Natural killer cell (primary cell): ENCODE data around the gene WRAP53. TPM values are rescaled to one million over a fixed set of nuclear protein-coding genes. Genes with fewer than 3 reads are reported as not detected.

ENCODE experiments used
- ATAC-seq, 3 donors: fragments of 150-1000 bp in 2 of 3; fragments of 200-7000 bp in 1 of 3; cut with Tn5 transposase; 1 replicate in 1 of 3; 2 replicates in 2 of 3; pipeline ENCODE4 v1.10.0; 2021; ENCODE audit warnings: mild to moderate bottlenecking in 2 of 3, moderate library complexity in 2 of 3
- DNase-seq, 2 donors: peaks; one replicate each; pipeline versions ENCODE4 v3.0.0 to v3.0.0-alpha.2; 2013 to 2021; ENCODE audit warnings: mixed read lengths in 1 of 2
- H3K27ac ChIP-seq: one replicate; pipeline ENCODE4 v1.5.1; 2013; ENCODE audit warnings: mild to moderate bottlenecking, low read length
- H3K27me3 ChIP-seq: one replicate; pipeline ENCODE4 v1.6.1; 2013; ENCODE audit warnings: low read length; ENCODE audit not compliant: control insufficient read depth, insufficient read depth
- H3K36me3 ChIP-seq: one replicate; pipeline ENCODE4 v1.6.1; 2013; ENCODE audit warnings: low read length; ENCODE audit not compliant: control insufficient read depth, insufficient read depth
- H3K4me1 ChIP-seq: one replicate; pipeline ENCODE4 v1.6.1; 2013; ENCODE audit warnings: low read length; ENCODE audit not compliant: control insufficient read depth, insufficient read depth
- H3K4me3 ChIP-seq: one replicate; pipeline ENCODE4 v1.5.1; 2013; ENCODE audit warnings: low read length
- H3K9me3 ChIP-seq: one replicate; pipeline ENCODE4 v1.6.1; 2013; ENCODE audit warnings: low read length; ENCODE audit not compliant: control insufficient read depth, insufficient read depth
- H3K27ac Mint-ChIP-seq, 2 donors: one replicate each; pipeline ENCODE4 v1.8.0; 2022; ENCODE audit warnings: mild to moderate bottlenecking in 2 of 2, mixed read lengths in 2 of 2, moderate library complexity in 1 of 2
- H3K27me3 Mint-ChIP-seq, 2 donors: one replicate each; pipeline ENCODE4 v1.8.0; 2022; ENCODE audit warnings: low read depth in 2 of 2, mixed read lengths in 2 of 2
- H3K36me3 Mint-ChIP-seq: one replicate; pipeline ENCODE4 v1.8.0; 2022; ENCODE audit warnings: mixed read lengths
- H3K4me1 Mint-ChIP-seq, 2 donors: one replicate each; pipeline ENCODE4 v1.8.0; 2022; ENCODE audit warnings: mixed read lengths in 2 of 2
- H3K4me3 Mint-ChIP-seq: one replicate; pipeline ENCODE4 v1.8.0; 2022; ENCODE audit warnings: mild to moderate bottlenecking, moderate library complexity, mixed read lengths
- H3K9me3 Mint-ChIP-seq, 2 donors: one replicate each; pipeline ENCODE4 v1.8.0; 2022; ENCODE audit warnings: mixed read lengths in 2 of 2
- CTCF ChIP-seq: fragments of 200-600 bp; IDR thresholded peaks from one replicate; pipeline ENCODE4 v1.8.0; 2022; ENCODE audit warnings: antibody characterized with exemption
- WGBS: methylation state at CpG from one replicate; pipeline ENCODE4 v1.1.7; 2013; ENCODE audit warnings: missing lambda C conversion rate; ENCODE audit not compliant: insufficient coverage; 5-methylcytosine and 5-hydroxymethylcytosine counted together
- intact Hi-C: fragments of 100-400 bp; cut with micrococcal nuclease; formaldehyde crosslinking; loops from one replicate; pipeline ENCODE4 v1.14.2; 2022
- total RNA-seq, 4 donors: library from RNA; stranded (reverse); fragments of 120-200 nt in 1 of 4; gene quantifications; one replicate each; pipeline versions ENCODE4 v1.2.3 to v1.2.4, GENCODE V29; 2013 to 2022

The WRAP53 gene
- total RNA-seq, 3 donors from 2014 or later (not counting 1 experiment from before 2014, with no cell fraction given) = 9.9 to 12.8 (median 12.0) TPM

- no peaks in the 10 kb centered on the region for H3K9me3 ChIP-seq
- H3K36me3 Mint-ChIP-seq = no peaks in the 10 kb centered on the region
- H3K9me3 Mint-ChIP-seq = no peaks in the 10 kb centered on the region
- H3K27ac ChIP-seq = no peak overlapping the region
- H3K4me3 ChIP-seq = no peak overlapping the region
- peaks cover 15 to 26% of the 10 kb centered on the region in 2 donors for H3K4me1 Mint-ChIP-seq
- ATAC-seq (no peak), DNase-seq (peak in 1 of 2 donors; percentile 34)
- no peak for TF ChIP-seq CTCF
- no peaks in the 10 kb centered on the region for H3K36me3 ChIP-seq
- whole genome bisulfite sequencing = 47% methylated on average over 13 of the region's 19 CpGs
- no peak overlapping the region for H3K27ac Mint-ChIP-seq
- no peak overlapping the region for H3K4me3 Mint-ChIP-seq
- H3K27me3 Mint-ChIP-seq = peaks cover 49 to 51% of the 10 kb centered on the region in 2 donors
- intact Hi-C loops = no loop called here
- peaks cover 13% of the 10 kb centered on the region for H3K4me1 ChIP-seq
- peaks cover 26% of the 10 kb centered on the region for H3K27me3 ChIP-seq
Measured at GRCh38 chr17:7712111-7712771, 24.0 kb downstream of the WRAP53 start.

GRCh38 chr17:7713782-7714181, 25.5 kb downstream of the WRAP53 start:
- ATAC-seq (no peak), DNase-seq (peak in 1 of 2 donors; percentile 7)
- intact Hi-C loops = no loop called here
- Mint-ChIP-seq H3K27me3 (peaks cover 58 to 59% of the 10 kb centered on the region in 2 donors), H3K27ac (no peak overlapping the region), H3K9me3 (no peaks in the 10 kb centered on the region), H3K4me1 (peaks cover 15 to 37% of the 10 kb centered on the region in 2 donors), H3K36me3 (no peaks in the 10 kb centered on the region), H3K4me3 (no peak overlapping the region)
- H3K4me3 ChIP-seq = no peak overlapping the region
- peaks cover 30% of the 10 kb centered on the region for H3K27me3 ChIP-seq
- peaks cover 18% of the 10 kb centered on the region for H3K4me1 ChIP-seq
- H3K27ac ChIP-seq = no peak overlapping the region
- no peaks in the 10 kb centered on the region for H3K9me3 ChIP-seq
- WGBS = 13% methylated on average over 6 of the region's 9 CpGs
- H3K36me3 ChIP-seq = no peaks in the 10 kb centered on the region
- no peak for TF ChIP-seq CTCF

- Mint-ChIP-seq H3K27ac (no peak overlapping the region), H3K36me3 (no peaks in the 10 kb centered on the region), H3K27me3 (peaks cover 66 to 68% of the 10 kb centered on the region in 2 donors), H3K4me3 (no peak overlapping the region), H3K4me1 (peaks cover 15 to 37% of the 10 kb centered on the region in 2 donors), H3K9me3 (no peaks in the 10 kb centered on the region)
- Histone ChIP-seq H3K27me3 (peaks cover 35% of the 10 kb centered on the region), H3K36me3 (no peaks in the 10 kb centered on the region), H3K9me3 (no peaks in the 10 kb centered on the region), H3K27ac (no peak overlapping the region), H3K4me3 (no peak overlapping the region), H3K4me1 (peaks cover 18% of the 10 kb centered on the region)
- ATAC-seq = no peak
- intact Hi-C loops = no loop called here
- peak in 1 of 2 donors; percentile 1 for DNase-seq
- no peak for TF ChIP-seq CTCF
- 91% methylated on average over 5 of the region's 10 CpGs for WGBS
Measured at GRCh38 chr17:7714721-7715594, 26.7 kb downstream of the WRAP53 start.
